RCC 7860 (cell line): Measurements from ENCODE around the gene ARHGAP22.

Experiments
- DNase-seq: peaks from one replicate; pipeline ENCODE4 v3.0.0-alpha.2; 2015; ENCODE audit warnings: low spot score
- FAIRE-seq: peaks from 2 replicates; lab custom pipeline; 2012; peaks lifted over from hg19 to GRCh38; lab: Jason Lieb, UNC

The ARHGAP22 gene

DNA sequence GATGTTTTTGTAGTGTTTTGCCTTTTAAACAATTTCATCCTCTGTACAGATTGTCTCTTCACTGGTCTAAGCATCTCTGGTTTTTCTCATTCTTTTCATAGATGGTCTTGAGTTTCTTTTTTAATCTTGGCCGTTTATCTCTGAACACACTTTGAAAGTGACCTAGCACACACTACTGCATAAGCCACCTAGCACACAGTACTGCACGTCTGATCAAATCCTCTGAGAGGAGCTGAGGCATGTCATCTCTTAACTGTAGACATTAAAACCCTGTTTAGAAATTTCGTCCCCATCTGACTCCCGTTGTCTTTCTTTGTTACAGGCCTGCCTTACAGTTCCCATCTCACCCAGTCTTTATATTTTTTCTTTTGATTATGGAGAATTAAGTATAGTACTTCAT, 198.2 kb downstream of the ARHGAP22 start:
- FAIRE-seq (no peak), DNase-seq (no peak)

DNA sequence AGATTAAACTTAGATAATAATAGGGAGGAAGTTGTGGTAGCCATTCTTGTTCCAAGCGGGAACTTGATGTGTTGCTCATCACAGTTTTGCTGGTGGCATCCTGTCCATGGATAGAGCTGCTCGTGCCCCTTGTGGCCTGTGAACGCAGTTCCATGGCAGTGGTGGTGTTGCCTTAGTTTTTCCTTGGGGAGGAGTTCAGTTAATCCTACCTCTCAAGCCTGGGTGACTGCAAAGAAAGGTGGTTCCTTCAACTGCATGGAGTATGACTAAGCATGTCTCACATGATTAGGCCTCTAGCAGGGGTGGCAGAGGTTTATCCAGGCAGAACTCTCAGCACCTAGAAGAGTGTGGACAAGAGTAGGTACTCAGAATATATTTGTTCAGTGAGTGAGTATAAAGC, 198.7 kb downstream of the ARHGAP22 start:
- FAIRE-seq (peak; percentile 99), DNase-seq (peak; percentile 97)

GRCh38 chr10:48404646-48405045, 200.2 kb downstream of the ARHGAP22 start:
- no peak for FAIRE-seq

DNA sequence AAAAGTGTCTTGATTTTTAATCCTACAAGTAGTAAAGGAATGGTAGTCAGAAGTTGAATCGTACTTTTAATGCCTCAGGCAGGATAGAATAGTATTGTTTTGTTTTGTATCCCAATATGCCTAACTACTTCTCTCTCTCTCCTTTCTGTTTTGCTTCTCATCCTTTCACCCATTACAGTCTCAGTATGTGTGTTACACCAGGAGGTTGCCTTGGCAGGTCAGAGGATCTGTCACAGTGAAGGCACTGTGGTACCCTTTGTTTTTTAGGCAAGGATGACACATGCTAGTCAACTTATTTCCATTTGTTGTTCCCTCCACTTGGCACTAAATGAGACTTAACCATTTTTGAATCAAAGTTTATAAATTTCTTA, 204.0 kb downstream of the ARHGAP22 start:
- no peak for DNase-seq
- no peak for FAIRE-seq

More at GRCh38 chr10:48404646-48405045, 200.2 kb downstream of the ARHGAP22 start:
- no peak for DNase-seq

DNA sequence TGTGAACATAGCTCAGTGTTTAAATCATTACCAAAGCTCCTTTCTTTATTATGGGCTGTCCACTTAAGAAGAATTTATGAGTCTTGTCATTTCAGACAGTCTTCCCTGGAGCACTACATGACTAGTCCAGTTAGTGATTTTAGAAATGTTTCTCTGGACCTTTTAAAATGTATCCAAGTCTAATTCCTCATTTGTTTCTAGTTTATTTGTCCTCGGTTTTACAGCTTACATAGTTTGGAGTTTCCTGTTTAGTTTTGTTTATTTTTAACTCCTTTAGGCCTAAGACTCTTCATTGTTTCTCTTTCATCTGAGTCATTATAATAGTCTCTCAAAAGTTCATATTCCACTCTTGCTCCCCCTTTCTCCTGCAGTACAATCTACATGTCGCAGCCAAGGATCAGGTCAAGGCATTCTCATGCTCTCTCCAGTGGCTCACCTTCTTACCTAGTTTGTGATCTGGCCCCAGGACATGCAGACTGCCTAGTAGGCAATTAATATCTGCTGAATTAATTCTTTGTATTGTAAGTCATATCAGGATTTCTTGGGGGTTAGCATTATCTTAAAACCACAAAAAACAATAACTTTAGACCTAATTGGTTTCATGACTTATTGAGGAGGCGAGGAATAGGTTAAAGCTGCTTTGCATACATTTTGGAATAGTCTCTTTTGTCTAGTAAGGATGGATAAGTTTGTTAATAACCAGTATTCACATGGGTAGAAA, 204.6 kb downstream of the ARHGAP22 start:
- FAIRE-seq (no peak), DNase-seq (no peak)

- FAIRE-seq = no peak
- DNase-seq = no peak
Measured at GRCh38 chr10:48399551-48399950, 205.3 kb downstream of the ARHGAP22 start.

- FAIRE-seq (no peak), DNase-seq (no peak)
Measured at GRCh38 chr10:48399056-48399541, 205.8 kb downstream of the ARHGAP22 start.

- DNase-seq (no peak), FAIRE-seq (no peak)
Measured at GRCh38 chr10:48398261-48398660, 206.6 kb downstream of the ARHGAP22 start.
